ENCODE measurements around the gene ZMAT1. TPM values are rescaled to one million over a fixed set of nuclear protein-coding genes. Genes with fewer than 3 reads are reported as not detected.
A peak's percentile ranks its signal among the peaks of the same experiment; 100 is the strongest.

ZMAT1 gene
- total and polyA plus RNA-seq, 7 donors: 0.60 to 2.3 (median 1.1) TPM

DNA sequence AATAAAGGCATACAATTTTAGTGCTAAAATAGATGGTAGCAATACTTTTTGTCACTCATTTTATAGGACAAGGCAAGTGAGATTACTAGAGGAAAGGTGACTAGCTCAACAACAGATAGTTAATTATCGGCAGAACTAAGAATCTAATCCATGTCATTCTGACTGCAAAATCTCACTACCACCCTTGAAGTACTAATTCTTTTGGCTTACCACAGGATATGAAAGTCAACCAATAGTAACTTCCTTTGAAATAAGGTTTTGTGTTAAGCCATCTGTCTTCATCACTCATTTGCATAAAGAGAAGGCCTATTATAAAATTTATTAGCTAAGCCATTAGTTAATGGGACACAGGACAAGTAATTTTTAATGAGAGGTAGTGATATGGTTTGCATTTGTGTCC is 25.3 kb upstream of the ZMAT1 start:
- intact Hi-C loops (cut with DNase I): no loop called here
- H3K4me1 ChIP-seq: no peaks in the 10 kb centered on the region
- H3K27me3 ChIP-seq (ENCODE audit: insufficient read depth in 3 of 3, low read length in 2 of 3): peaks cover 0 to 5% (median 0%) of the 10 kb centered on the region in 3 donors
- 90 to 92% (median 92%) methylated on average over 1 of the region's 1 CpG for WGBS, 3 donors
- no peak for DNase-seq
- H3K36me3 ChIP-seq (ENCODE audit: insufficient read depth in 1 of 2, low read depth in 1 of 2): no peaks in the 10 kb centered on the region
- H3K9me3 ChIP-seq: no peaks in the 10 kb centered on the region
- H3K4me3 ChIP-seq: no peak overlapping the region
- ATAC-seq: no peak
- no peak for TF ChIP-seq CTCF (IDR thresholded peaks at IDR 0.05)
- no peak overlapping the region for H3K27ac ChIP-seq

DNA sequence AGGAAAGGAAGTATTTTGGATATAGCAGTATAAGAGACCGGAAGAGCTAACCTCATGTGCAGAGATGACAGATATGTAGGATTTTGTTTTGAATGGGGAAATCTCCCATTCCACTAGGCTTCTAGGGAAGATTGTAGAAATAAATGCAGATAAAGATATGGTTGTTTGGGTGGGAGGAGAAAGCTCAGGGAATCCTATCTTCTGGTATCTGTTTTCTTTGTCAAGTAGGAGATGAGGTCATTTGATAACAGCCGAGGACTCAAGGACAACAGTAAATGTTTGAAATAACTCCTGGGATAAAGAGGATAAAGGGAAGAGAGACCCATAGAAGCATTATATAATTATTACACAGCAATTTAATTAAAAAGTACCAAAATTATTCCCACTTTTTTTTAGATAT is 24.7 kb upstream of the ZMAT1 start:
- H3K4me3 ChIP-seq: no peak overlapping the region
- intact Hi-C loops (cut with DNase I): no loop called here
- H3K27ac ChIP-seq: no peak overlapping the region
- 60 to 80% (median 74%) methylated on average over 2 of the region's 2 CpGs for WGBS, 3 donors
- peaks cover 0 to 5% (median 0%) of the 10 kb centered on the region in 3 donors for H3K27me3 ChIP-seq (ENCODE audit: insufficient read depth in 3 of 3, low read length in 2 of 3)
- H3K36me3 ChIP-seq (ENCODE audit: insufficient read depth in 1 of 2, low read depth in 1 of 2): no peaks in the 10 kb centered on the region
- DNase-seq (no peak), ATAC-seq (no peak)
- H3K4me1 ChIP-seq: no peaks in the 10 kb centered on the region
- no peaks in the 10 kb centered on the region for H3K9me3 ChIP-seq
- TF ChIP-seq CTCF (IDR thresholded peaks at IDR 0.05): no peak

GRCh38 chrX:101950581-101950980 is 18.8 kb upstream of the ZMAT1 start:
- no peak overlapping the region for H3K27ac ChIP-seq
- DNase-seq (no peak), ATAC-seq (no peak)
- peaks cover 0 to 27% (median 0%) of the 10 kb centered on the region in 3 donors for H3K27me3 ChIP-seq (ENCODE audit: insufficient read depth in 3 of 3, low read length in 2 of 3)
- no peak for TF ChIP-seq CTCF (IDR thresholded peaks at IDR 0.05)
- H3K36me3 ChIP-seq (ENCODE audit: insufficient read depth in 1 of 2, low read depth in 1 of 2): no peaks in the 10 kb centered on the region
- no peaks in the 10 kb centered on the region for H3K9me3 ChIP-seq
- H3K4me1 ChIP-seq: no peaks in the 10 kb centered on the region
- no peak overlapping the region for H3K4me3 ChIP-seq
- intact Hi-C loops (cut with DNase I): no loop called here
- WGBS, 3 donors: 66 to 83% (median 73%) methylated on average over 5 to 6 of the region's 6 CpGs

- WGBS, 3 donors: 41 to 61% (median 47%) methylated on average over 7 to 8 of the region's 8 CpGs
- H3K4me1 ChIP-seq: no peaks in the 10 kb centered on the region
- intact Hi-C loops (cut with DNase I): no loop called here
- TF ChIP-seq CTCF (IDR thresholded peaks at IDR 0.05): no peak
- ATAC-seq (no peak), DNase-seq (no peak)
- H3K36me3 ChIP-seq (ENCODE audit: insufficient read depth in 1 of 2, low read depth in 1 of 2): no peaks in the 10 kb centered on the region
- peak overlapping the region; percentile 73 for H3K4me3 ChIP-seq
- H3K27me3 ChIP-seq (ENCODE audit: insufficient read depth in 3 of 3, low read length in 2 of 3): no peaks in the 10 kb centered on the region
- peak overlapping the region; percentile 88 for H3K27ac ChIP-seq
- no peaks in the 10 kb centered on the region for H3K9me3 ChIP-seq
Measured at GRCh38 chrX:101932249-101932570, 383 bp upstream of the ZMAT1 start.

DNA sequence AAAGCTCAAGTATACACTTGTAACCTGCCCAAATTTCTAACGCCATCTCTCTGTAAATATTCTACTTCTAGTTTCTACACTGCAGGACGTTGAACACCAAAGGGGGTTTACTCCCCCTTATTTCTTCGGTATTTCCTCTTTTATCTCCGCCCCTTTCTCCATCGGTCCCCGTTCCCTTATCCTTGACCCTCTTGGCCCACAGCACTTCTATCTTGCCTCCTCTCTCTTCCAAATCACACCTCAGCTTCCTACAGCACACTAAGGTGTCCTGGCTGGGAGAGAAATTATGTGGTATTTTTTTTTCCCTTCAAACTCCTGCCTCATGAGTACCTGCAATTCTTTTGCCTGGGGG is 715 bp downstream of the ZMAT1 start:
- ATAC-seq (no peak), DNase-seq (no peak)
- Histone ChIP-seq H3K4me1 (no peaks in the 10 kb centered on the region), H3K27me3 (ENCODE audit: insufficient read depth in 3 of 3, low read length in 2 of 3) (no peaks in the 10 kb centered on the region), H3K9me3 (no peaks in the 10 kb centered on the region), H3K4me3 (peak overlapping the region; percentile 73), H3K36me3 (ENCODE audit: insufficient read depth in 1 of 2, low read depth in 1 of 2) (no peaks in the 10 kb centered on the region), H3K27ac (peak overlapping the region; percentile 88)
- intact Hi-C loops (cut with DNase I): no loop called here
- 5 to 49% (median 11%) methylated on average over 6 of the region's 6 CpGs for WGBS, 3 donors
- no peak for TF ChIP-seq CTCF (IDR thresholded peaks at IDR 0.05)
